Measurements from ENCODE around the gene TMEM115. TPM values are rescaled to one million over a fixed set of nuclear protein-coding genes. Genes with fewer than 3 reads are reported as not detected.
A peak's percentile ranks its signal among the peaks of the same experiment; 100 is the strongest.

The TMEM115 gene
- total and polyA plus RNA-seq, 2 of the 13 experiments (the other 11 are each of a cell fraction or from before 2014, with no cell fraction given) = 22.1 to 30.7 TPM

GRCh38 chr3:50321336-50322114, 37.8 kb downstream of the TMEM115 start (continued):
- TF ChIP-seq RERE (CRISPR knock-in tag; IDR thresholded peaks at IDR 0.05; ENCODE audit: low read depth) = no peak
- no peak for TF ChIP-seq ZSCAN12 (CRISPR knock-in tag; IDR thresholded peaks at IDR 0.05)
- TF ChIP-seq ZNF652 (CRISPR knock-in tag; IDR thresholded peaks at IDR 0.05; ENCODE audit: borderline replicate concordance, low read depth) = no peak
- no peak for TF ChIP-seq ZNF501 (CRISPR knock-in tag; IDR thresholded peaks at IDR 0.05)
- no peak for TF ChIP-seq HOXA7 (CRISPR knock-in tag; IDR thresholded peaks at IDR 0.05)
- no peak; the same call in 1 of the 2 replicates for TF ChIP-seq PAX8 (CRISPR knock-in tag; IDR thresholded peaks at IDR 0.05; ENCODE audit: borderline replicate concordance)
- no peak for TF ChIP-seq ZNF496 (CRISPR knock-in tag; IDR thresholded peaks at IDR 0.05; ENCODE audit: insufficient replicate concordance)
- no peak for TF ChIP-seq NFYC (CRISPR knock-in tag; IDR thresholded peaks at IDR 0.05)
- 0 out of 2 replicates have a peak, but pooled peaks have one; percentile 26 for TF ChIP-seq ZNF274 (CRISPR knock-in tag; IDR thresholded peaks at IDR 0.05)
- TF ChIP-seq ATF4 (CRISPR knock-in tag; IDR thresholded peaks at IDR 0.05) = no peak
- no peak for TF ChIP-seq LBX2 (CRISPR knock-in tag; IDR thresholded peaks at IDR 0.05; ENCODE audit: borderline replicate concordance)
- TF ChIP-seq KMT2B (CRISPR knock-in tag; IDR thresholded peaks at IDR 0.05) = peak; percentile 50; the same call in 1 of the 2 replicates
- TF ChIP-seq ATRX (CRISPR knock-in tag; IDR thresholded peaks at IDR 0.05; ENCODE audit: borderline replicate concordance) = no peak
- TF ChIP-seq HDAC6 (IDR thresholded peaks at IDR 0.05; ENCODE audit: low read depth, low read length) = no peak
- TF ChIP-seq ZBTB21 (CRISPR knock-in tag; IDR thresholded peaks at IDR 0.05) = no peak
- TF ChIP-seq ATM (IDR thresholded peaks at IDR 0.05; ENCODE audit: borderline replicate concordance) = no peak
- TF ChIP-seq ZNF30 (CRISPR knock-in tag; IDR thresholded peaks at IDR 0.05) = no peak
- TF ChIP-seq ZNF205 (CRISPR knock-in tag; IDR thresholded peaks at IDR 0.05) = no peak
- TF ChIP-seq NR2F1 (CRISPR knock-in tag; IDR thresholded peaks at IDR 0.05) = peak; percentile 56 to 75; a peak in 3 of 4 replicates
- peak; percentile 37 to 59; a peak in 2 of 4 replicates for TF ChIP-seq HMGXB4 (CRISPR knock-in tag; IDR thresholded peaks at IDR 0.05; ENCODE audit: borderline replicate concordance in 1 of 2, low read depth in 1 of 2)
- TF ChIP-seq FOXA1 (IDR thresholded peaks at IDR 0.05) = no peak
- TF ChIP-seq FOXA1 (CRISPR knock-in tag; IDR thresholded peaks at IDR 0.05) = no peak

Data from HepG2 (cell line).